K562 (cell line): ENCODE measurements around the gene TRMT1L.

Source experiments
- ZBTB7A ChIP-seq: IDR thresholded peaks from 2 replicates; pipeline ENCODE4 v1.6.1; 2011; ENCODE audit warnings: low read depth, mild to moderate bottlenecking, low read length, moderate library complexity, borderline replicate concordance; ENCODE audit not compliant: control insufficient read depth
- ZBTB9 ChIP-seq: fragments of 450-650 bp; formaldehyde crosslinking; IDR thresholded peaks from 2 replicates; pipeline ENCODE4 v1.4.0; 2020; ENCODE audit warnings: mild to moderate bottlenecking, moderate library complexity

GRCh38 chr1:185137896-185138545 lies 18.7 kb downstream of the TRMT1L start:
- no peak for TF ChIP-seq ZBTB9 (CRISPR knock-in tag)
- TF ChIP-seq ZBTB7A: no peak
